CD4-positive, CD25-positive, alpha-beta regulatory T cell (primary cell): Measurements from ENCODE around the gene DHX34. TPM values are rescaled to one million over a fixed set of nuclear protein-coding genes. Genes with fewer than 3 reads are reported as not detected.
"Not testable (repeated sequence)": the region's sequence is repeated elsewhere in the genome, so short reads cannot be mapped to it uniquely, and the experiment has no call there.

Source experiments
- ATAC-seq, 2 donors: fragments of 150-1000 bp; cut with Tn5 transposase; one replicate each; pipeline ENCODE4 v1.10.0; 2021; ENCODE audit warnings: low read depth in 2 of 2, moderate number of reproducible peaks in 2 of 2, moderate library complexity in 1 of 2
- DNase-seq, 3 donors: peaks; one replicate each; pipeline versions ENCODE4 v3.0.0 to v3.0.0-alpha.2; 2012 to 2022; ENCODE audit warnings: mixed read lengths in 1 of 3
- H3K27ac ChIP-seq: one replicate; pipeline ENCODE4 v1.7.0; 2013; ENCODE audit warnings: mild to moderate bottlenecking, low read length; ENCODE audit not compliant: insufficient read depth, poor library complexity, severe bottlenecking
- H3K27me3 ChIP-seq: one replicate; pipeline ENCODE4 v1.7.0; 2013; ENCODE audit warnings: low read length; ENCODE audit not compliant: control insufficient read depth, insufficient read depth
- H3K36me3 ChIP-seq: one replicate; pipeline ENCODE4 v1.7.0; 2013; ENCODE audit warnings: mild to moderate bottlenecking, low read length, moderate library complexity; ENCODE audit not compliant: control insufficient read depth, insufficient read depth
- H3K4me1 ChIP-seq: 2 replicates; pipeline ENCODE4 v1.7.0; 2013; ENCODE audit warnings: mild to moderate bottlenecking, low read length; ENCODE audit not compliant: insufficient read depth, control insufficient read depth, poor library complexity, severe bottlenecking
- H3K4me3 ChIP-seq: one replicate; pipeline ENCODE4 v1.7.0; 2013; ENCODE audit warnings: low read depth, mild to moderate bottlenecking, low read length, moderate library complexity
- H3K9me3 ChIP-seq, 2 experiments: 1 replicate in 1 of 2; 2 replicates in 1 of 2; pipeline ENCODE4 v1.7.0; 2013; ENCODE audit warnings: low read length in 2 of 2, mild to moderate bottlenecking in 1 of 2, moderate library complexity in 1 of 2; ENCODE audit not compliant: control insufficient read depth in 2 of 2
- H3K27ac Mint-ChIP-seq, 3 donors: one replicate each; pipeline ENCODE4 v1.8.0; 2020 to 2022; ENCODE audit warnings: mild to moderate bottlenecking in 3 of 3, mixed read lengths in 3 of 3, moderate library complexity in 2 of 3
- H3K27me3 Mint-ChIP-seq: one replicate; pipeline ENCODE4 v1.8.0; 2022; ENCODE audit warnings: mild to moderate bottlenecking, mixed read lengths
- H3K36me3 Mint-ChIP-seq: one replicate; pipeline ENCODE4 v1.8.0; 2020; ENCODE audit warnings: mixed read lengths
- H3K4me1 Mint-ChIP-seq, 4 donors: one replicate each; pipeline ENCODE4 v1.8.0; 2020 to 2022; ENCODE audit warnings: mixed read lengths in 4 of 4, mild to moderate bottlenecking in 1 of 4
- H3K4me3 Mint-ChIP-seq, 4 donors: one replicate each; pipeline ENCODE4 v1.8.0; 2020 to 2022; ENCODE audit warnings: mild to moderate bottlenecking in 4 of 4, mixed read lengths in 4 of 4, moderate library complexity in 3 of 4
- H3K9me3 Mint-ChIP-seq, 7 donors: one replicate each; pipeline ENCODE4 v1.8.0; 2020 to 2022; ENCODE audit warnings: mixed read lengths in 7 of 7, mild to moderate bottlenecking in 3 of 7, moderate library complexity in 2 of 7
- polyA plus RNA-seq, 4 donors: library from polyadenylated mRNA; unstranded; fragments of 300-500 nt; fragmentation: Illumina TruSeq; gene quantifications; one replicate each; pipeline ENCODE4 v1.2.3, GENCODE V29; 2021
- total RNA-seq: library from RNA; stranded (reverse); gene quantifications from one replicate; pipeline ENCODE4 v1.2.3, GENCODE V29; 2022

The DHX34 gene
- total and polyA plus RNA-seq, 5 donors from 2014 or later = 2.3 to 11.7 (median 3.8) TPM

- ATAC-seq (no peak), DNase-seq (no peak)
- peak overlapping the region in 1 of 3 donors; percentile 56 for H3K27ac Mint-ChIP-seq
- no peaks in the 10 kb centered on the region for H3K9me3 Mint-ChIP-seq
- H3K4me3 Mint-ChIP-seq = no peak overlapping the region
- peaks cover 39% of the 10 kb centered on the region for H3K36me3 ChIP-seq
- no peaks in the 10 kb centered on the region for H3K27me3 Mint-ChIP-seq
- no peaks in the 10 kb centered on the region for H3K27me3 ChIP-seq
- peaks cover 16% of the 10 kb centered on the region for H3K36me3 Mint-ChIP-seq
- peaks cover under 1 to 18% (median 5%) of the 10 kb centered on the region in 4 donors for H3K4me1 Mint-ChIP-seq
- H3K9me3 ChIP-seq = no peaks in the 10 kb centered on the region
- peaks cover 14% of the 10 kb centered on the region for H3K4me1 ChIP-seq
- no peak overlapping the region for H3K27ac ChIP-seq
- no peak overlapping the region for H3K4me3 ChIP-seq
These were observed 29.1 kb downstream of the DHX34 start for GRCh38 chr19:47378246-47378645.

GRCh38 chr19:47379381-47379938 is 30.3 kb downstream of the DHX34 start:
- Histone ChIP-seq H3K9me3 (no peaks in the 10 kb centered on the region), H3K4me3 (no peak overlapping the region), H3K27me3 (no peaks in the 10 kb centered on the region), H3K36me3 (peaks cover 29% of the 10 kb centered on the region), H3K4me1 (peaks cover 14% of the 10 kb centered on the region), H3K27ac (no peak overlapping the region)
- no peaks in the 10 kb centered on the region for H3K9me3 Mint-ChIP-seq
- H3K27ac Mint-ChIP-seq = no peak overlapping the region
- H3K4me3 Mint-ChIP-seq = no peak overlapping the region
- DNase-seq (no peak), ATAC-seq (no peak)
- H3K4me1 Mint-ChIP-seq = peaks cover 6 to 21% (median 9%) of the 10 kb centered on the region in 4 donors
- H3K27me3 Mint-ChIP-seq = no peaks in the 10 kb centered on the region
- peaks cover 14% of the 10 kb centered on the region for H3K36me3 Mint-ChIP-seq

DNA sequence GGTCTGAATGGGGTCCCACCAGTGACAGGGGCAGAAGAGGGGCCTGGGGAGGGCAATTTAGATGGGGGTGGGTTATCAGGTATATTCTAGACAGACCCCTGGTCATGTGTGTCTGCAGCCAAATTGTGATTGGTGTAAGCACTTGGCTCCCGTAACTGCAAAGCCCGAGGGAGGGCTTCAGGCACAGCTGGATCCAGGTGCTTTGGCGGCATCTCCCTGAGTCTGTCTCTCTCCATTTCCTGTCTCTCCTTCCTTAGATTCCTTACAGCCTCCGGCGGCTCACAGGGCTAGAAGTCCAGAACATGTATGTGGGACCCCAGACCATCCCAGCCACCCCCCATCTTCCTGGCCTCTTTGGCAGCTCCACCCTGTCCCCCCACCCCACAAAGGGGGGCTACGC is 31.4 kb downstream of the DHX34 start:
- H3K9me3 ChIP-seq = no peaks in the 10 kb centered on the region
- Mint-ChIP-seq H3K4me3 (no peak overlapping the region), H3K27me3 (no peaks in the 10 kb centered on the region), H3K4me1 (peaks cover 6 to 21% (median 9%) of the 10 kb centered on the region in 4 donors), H3K36me3 (peaks cover 12% of the 10 kb centered on the region), H3K9me3 (no peaks in the 10 kb centered on the region), H3K27ac (no peak overlapping the region)
- no peak for DNase-seq
- no peaks in the 10 kb centered on the region for H3K27me3 ChIP-seq
- ATAC-seq = no peak
- H3K4me3 ChIP-seq = no peak overlapping the region
- H3K36me3 ChIP-seq = peaks cover 23% of the 10 kb centered on the region
- peaks cover 14% of the 10 kb centered on the region for H3K4me1 ChIP-seq
- H3K27ac ChIP-seq = no peak overlapping the region

DNA sequence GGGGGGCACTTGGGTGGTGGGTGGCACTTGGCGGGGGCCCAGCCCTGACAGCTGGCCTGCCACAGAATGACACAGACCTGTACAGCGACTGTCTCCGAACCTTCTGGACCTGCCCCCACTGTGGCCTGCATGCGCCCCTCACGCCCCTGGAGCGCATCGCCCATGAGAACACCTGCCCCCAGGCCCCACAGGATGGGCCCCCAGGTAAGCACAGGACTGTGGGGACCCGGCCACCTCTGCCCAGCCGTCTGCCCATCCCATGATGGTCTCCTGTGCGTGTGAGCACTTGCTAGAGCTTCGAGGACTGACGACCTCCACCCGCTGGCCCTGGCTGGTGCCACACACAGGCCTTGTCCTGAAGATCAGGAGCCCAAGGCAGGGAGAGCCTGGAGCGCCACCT is 32.0 kb downstream of the DHX34 start:
- no peaks in the 10 kb centered on the region for H3K27me3 Mint-ChIP-seq
- H3K9me3 Mint-ChIP-seq = no peaks in the 10 kb centered on the region
- peak overlapping the region in 1 of 4 donors; percentile 69 for H3K4me3 Mint-ChIP-seq
- no peak for ATAC-seq
- DNase-seq = no peak
- no peak overlapping the region for H3K27ac ChIP-seq
- peak overlapping the region; percentile 25 to 73 (median 52) for H3K27ac Mint-ChIP-seq
- H3K36me3 Mint-ChIP-seq = peaks cover 10% of the 10 kb centered on the region
- H3K36me3 ChIP-seq = peaks cover 18% of the 10 kb centered on the region
- peaks cover 14% of the 10 kb centered on the region for H3K4me1 ChIP-seq
- no peaks in the 10 kb centered on the region for H3K27me3 ChIP-seq
- no peak overlapping the region for H3K4me3 ChIP-seq
- H3K9me3 ChIP-seq = no peaks in the 10 kb centered on the region
- H3K4me1 Mint-ChIP-seq = peaks cover 6 to 21% (median 9%) of the 10 kb centered on the region in 4 donors

- Mint-ChIP-seq H3K4me1 (peaks cover 6 to 21% (median 9%) of the 10 kb centered on the region in 4 donors), H3K4me3 (peak overlapping the region in 1 of 4 donors; percentile 69), H3K27me3 (no peaks in the 10 kb centered on the region), H3K27ac (peak overlapping the region in 2 of 3 donors; percentile 71 to 73), H3K36me3 (peaks cover 9% of the 10 kb centered on the region), H3K9me3 (no peaks in the 10 kb centered on the region)
- Histone ChIP-seq H3K4me3 (no peak overlapping the region), H3K4me1 (peaks cover 14% of the 10 kb centered on the region), H3K27ac (peak overlapping the region; percentile 55), H3K27me3 (no peaks in the 10 kb centered on the region), H3K36me3 (peaks cover 11% of the 10 kb centered on the region), H3K9me3 (no peaks in the 10 kb centered on the region)
- ATAC-seq = peak; percentile 56 to 76
- peak in 2 of 3 donors; percentile 6 to 75 for DNase-seq
These were observed 32.7 kb downstream of the DHX34 start for GRCh38 chr19:47381653-47382279.

GRCh38 chr19:47383890-47384289 is 34.8 kb downstream of the DHX34 start:
- H3K4me1 Mint-ChIP-seq = peaks cover 6 to 21% (median 9%) of the 10 kb centered on the region in 4 donors
- DNase-seq, H3K27ac ChIP-seq, H3K4me3 ChIP-seq, H3K9me3 ChIP-seq, H3K27me3 Mint-ChIP-seq, H3K4me3 Mint-ChIP-seq, H3K27me3 ChIP-seq, H3K36me3 Mint-ChIP-seq, H3K27ac Mint-ChIP-seq, ATAC-seq, H3K9me3 Mint-ChIP-seq: not testable (repeated sequence)
- peaks cover 14% of the 10 kb centered on the region for H3K4me1 ChIP-seq
- H3K36me3 ChIP-seq = peaks cover 10% of the 10 kb centered on the region

DNA sequence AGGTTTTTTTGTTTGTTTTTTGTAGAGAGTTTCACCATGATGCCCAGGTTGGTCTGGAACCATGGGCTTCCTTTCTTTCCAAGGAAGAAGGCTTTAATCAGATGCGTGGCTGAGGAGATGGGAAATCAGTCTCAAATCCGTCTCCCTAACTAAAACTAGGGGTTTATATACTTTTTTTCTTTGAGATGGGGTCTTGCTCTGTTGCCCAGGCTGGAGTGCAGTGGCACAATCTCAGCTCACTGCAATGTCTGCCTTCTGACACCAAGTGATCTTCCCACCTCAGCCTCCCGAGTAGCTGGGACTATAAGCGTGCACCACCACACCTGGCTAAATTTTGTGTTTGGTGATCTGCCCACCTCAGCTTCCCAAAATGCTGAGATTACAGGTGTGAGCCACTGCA is 35.4 kb downstream of the DHX34 start:
- not testable (repeated sequence) for ATAC-seq, H3K4me3 Mint-ChIP-seq, H3K9me3 ChIP-seq, H3K27ac Mint-ChIP-seq, H3K36me3 Mint-ChIP-seq, H3K27me3 ChIP-seq, DNase-seq, H3K27me3 Mint-ChIP-seq, H3K27ac ChIP-seq, H3K9me3 Mint-ChIP-seq, H3K4me3 ChIP-seq
- peaks cover 6 to 21% (median 9%) of the 10 kb centered on the region in 4 donors for H3K4me1 Mint-ChIP-seq
- peaks cover 14% of the 10 kb centered on the region for H3K4me1 ChIP-seq
- H3K36me3 ChIP-seq = peaks cover 10% of the 10 kb centered on the region

DNA sequence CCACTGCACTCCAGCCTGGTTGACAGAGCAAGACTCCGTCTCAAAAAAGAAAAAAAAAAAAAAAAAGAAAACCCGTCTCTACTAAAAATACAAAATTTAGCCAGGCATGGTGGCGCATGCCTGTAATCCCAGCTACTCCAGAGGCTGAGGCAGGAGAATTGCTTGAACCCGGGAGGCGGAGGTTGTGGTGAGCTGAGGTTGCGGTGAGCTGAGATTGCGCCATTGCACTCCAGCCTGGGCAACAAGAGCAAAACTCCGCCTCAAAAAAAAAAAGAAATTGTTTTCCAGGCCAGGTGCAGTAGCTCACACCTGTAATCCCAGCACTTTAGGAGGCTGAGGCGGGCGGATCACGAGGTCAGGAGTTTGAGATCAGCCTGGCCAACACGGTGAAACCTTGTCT is 37.5 kb downstream of the DHX34 start:
- not testable (repeated sequence) for DNase-seq, H3K27me3 ChIP-seq, H3K36me3 Mint-ChIP-seq, H3K27me3 Mint-ChIP-seq, H3K27ac Mint-ChIP-seq, H3K27ac ChIP-seq, H3K9me3 ChIP-seq, ATAC-seq, H3K36me3 ChIP-seq, H3K4me3 Mint-ChIP-seq, H3K9me3 Mint-ChIP-seq, H3K4me3 ChIP-seq
- H3K4me1 ChIP-seq = peaks cover 11% of the 10 kb centered on the region
- H3K4me1 Mint-ChIP-seq = peaks cover 7 to 20% (median 12%) of the 10 kb centered on the region in 4 donors
